Measurements from ENCODE around the gene MID1. TPM values are rescaled to one million over a fixed set of nuclear protein-coding genes. Genes with fewer than 3 reads are reported as not detected.
A peak's percentile ranks its signal among the peaks of the same experiment; 100 is the strongest.

Gene MID1
- total RNA-seq, 1 experiment from 2014 or later = 32.4 TPM

- intact Hi-C loops (cut with micrococcal nuclease; ENCODE audit: unreplicated experiment) = loop anchor here (10.0 kb wide), 1 partner anchor 481 kb away; the partner anchor contains the start of gene HCCS
- in situ Hi-C loops (cut with HindIII; ENCODE audit: low pct_unique_long_range_greater_than_20kb, low sequenced_read_pairs) = no loop called here
- ChIA-PET POLR2A (no interaction called here), CTCF (no interaction called here)
- no TSS peak for BruUV-seq (replicated peaks)
- H3K27me3 ChIP-seq (ENCODE audit: control insufficient read depth, insufficient read depth, low read length) = no peaks in the 10 kb centered on the region
- ATAC-seq = peak; percentile 81
- H3K36me3 ChIP-seq (ENCODE audit: control insufficient read depth, insufficient read depth, low read length) = no peaks in the 10 kb centered on the region
- no peaks in the 10 kb centered on the region for H3K9me3 ChIP-seq (ENCODE audit: control insufficient read depth, insufficient read depth, low read depth, low read length)
- H3K4me1 ChIP-seq (ENCODE audit: control insufficient read depth, insufficient read depth, low read length) = no peaks in the 10 kb centered on the region; the same call in 1 of the 2 replicates
- TF ChIP-seq REST (IDR thresholded peaks at IDR 0.05; ENCODE audit: insufficient read depth in 1 of 2, low read depth in 2 of 2, low read length in 1 of 2) (no peak), CTCF (IDR thresholded peaks at IDR 0.05) (no peak), POLR2AphosphoS5 (IDR thresholded peaks at IDR 0.05; ENCODE audit: low read depth, low read length) (no peak), SIN3A (IDR thresholded peaks at IDR 0.05; ENCODE audit: borderline replicate concordance, insufficient read depth, low read depth, low read length) (no peak), TCF7L2 (IDR thresholded peaks at IDR 0.05; ENCODE audit: low read depth, low read length) (no peak)
- no peak overlapping the region for H3K4me3 ChIP-seq (ENCODE audit: low read depth in 2 of 2, low read length in 2 of 2)
- peak; percentile 65 for DNase-seq (ENCODE audit: low read depth, low spot score)
- H3K27ac ChIP-seq (ENCODE audit: low read length) = peak overlapping the region; percentile 70
These were observed 13.3 kb upstream of the MID1 start for GRCh38 chrX:10633722-10634121.

GRCh38 chrX:10631416-10632145 lies 11.2 kb upstream of the MID1 start:
- TF ChIP-seq SIN3A (IDR thresholded peaks at IDR 0.05; ENCODE audit: borderline replicate concordance, insufficient read depth, low read depth, low read length) (no peak), REST (IDR thresholded peaks at IDR 0.05; ENCODE audit: insufficient read depth in 1 of 2, low read depth in 2 of 2, low read length in 1 of 2) (no peak), POLR2AphosphoS5 (IDR thresholded peaks at IDR 0.05; ENCODE audit: low read depth, low read length) (no peak), TCF7L2 (IDR thresholded peaks at IDR 0.05; ENCODE audit: low read depth, low read length) (no peak), CTCF (IDR thresholded peaks at IDR 0.05) (no peak)
- CTCF ChIA-PET = no interaction called here
- DNase-seq (ENCODE audit: low read depth, low spot score) = no peak
- POLR2A ChIA-PET = no interaction called here
- BruUV-seq (replicated peaks) = no TSS peak
- H3K9me3 ChIP-seq (ENCODE audit: control insufficient read depth, insufficient read depth, low read depth, low read length) = no peaks in the 10 kb centered on the region
- no peak overlapping the region for H3K4me3 ChIP-seq (ENCODE audit: low read depth in 2 of 2, low read length in 2 of 2)
- ATAC-seq = no peak
- no peaks in the 10 kb centered on the region for H3K27me3 ChIP-seq (ENCODE audit: control insufficient read depth, insufficient read depth, low read length)
- intact Hi-C loops (cut with micrococcal nuclease; ENCODE audit: unreplicated experiment) = loop anchor here (10.0 kb wide), 1 partner anchor 483 kb away; the partner anchor contains the start of gene HCCS
- in situ Hi-C loops (cut with HindIII; ENCODE audit: low pct_unique_long_range_greater_than_20kb, low sequenced_read_pairs) = no loop called here
- H3K27ac ChIP-seq (ENCODE audit: low read length) = peak overlapping the region; percentile 51; the same call in 1 of the 2 replicates
- no peaks in the 10 kb centered on the region; the same call in 1 of the 2 replicates for H3K4me1 ChIP-seq (ENCODE audit: control insufficient read depth, insufficient read depth, low read length)
- H3K36me3 ChIP-seq (ENCODE audit: control insufficient read depth, insufficient read depth, low read length) = no peaks in the 10 kb centered on the region
